ENCODE results near the gene SFXN5. TPM values are rescaled to one million over a fixed set of nuclear protein-coding genes. Genes with fewer than 3 reads are reported as not detected.

SFXN5 gene
- total and polyA plus RNA-seq, 11 donors = 6.0 to 12.5 (median 8.7) TPM

- WGBS, 4 donors = 51 to 58% (median 56%) methylated on average over 12 of the region's 12 CpGs
- ATAC-seq = no peak
- H3K27ac ChIP-seq = peak overlapping the region in 11 of 12 donors; percentile 46 to 96 (median 84)
- intact Hi-C loops (cut with DNase I) = loop anchor here in 1 of 10 donors (5.0 kb wide), 1 partner anchor 86 kb away; the partner anchor contains the start of gene SFXN5
- no peak overlapping the region for H3K4me3 ChIP-seq
- DNase-seq = peak in 2 of 5 donors; percentile 39 to 47
- peaks cover 0 to 18% (median 4%) of the 10 kb centered on the region in 9 donors for H3K36me3 ChIP-seq
- no peak for TF ChIP-seq POLR2A (IDR thresholded peaks at IDR 0.05)
- TF ChIP-seq CTCF (IDR thresholded peaks at IDR 0.05) = no peak
- H3K27me3 ChIP-seq = no peaks in the 10 kb centered on the region
- peaks cover 0 to 62% (median 39%) of the 10 kb centered on the region in 12 donors for H3K4me1 ChIP-seq
- H3K9me3 ChIP-seq = no peaks in the 10 kb centered on the region
These were observed 85.4 kb downstream of the SFXN5 start for GRCh38 chr2:72985891-72986683.

GRCh38 chr2:72985136-72985535 lies 86.4 kb downstream of the SFXN5 start:
- intact Hi-C loops (cut with DNase I) = loop anchor here in 1 of 10 donors (5.0 kb wide), 1 partner anchor 87 kb away; the partner anchor contains the start of gene SFXN5
- Histone ChIP-seq H3K4me3 (no peak overlapping the region), H3K4me1 (peaks cover 0 to 68% (median 41%) of the 10 kb centered on the region in 12 donors), H3K36me3 (peaks cover 0 to 18% (median 4%) of the 10 kb centered on the region in 9 donors), H3K27me3 (no peaks in the 10 kb centered on the region), H3K9me3 (no peaks in the 10 kb centered on the region), H3K27ac (peak overlapping the region in 11 of 12 donors; percentile 64 to 96 (median 84))
- no peak for ATAC-seq
- no peak for TF ChIP-seq CTCF (IDR thresholded peaks at IDR 0.05)
- TF ChIP-seq POLR2A (IDR thresholded peaks at IDR 0.05) = no peak
- peak in 1 of 5 donors; percentile 20 for DNase-seq
- 91 to 94% (median 92%) methylated on average over 4 to 5 of the region's 5 CpGs for WGBS, 4 donors

- peak; percentile 94 to 97 (median 96) for ATAC-seq
- TF ChIP-seq CTCF (IDR thresholded peaks at IDR 0.05) = no peak
- no peak for TF ChIP-seq POLR2A (IDR thresholded peaks at IDR 0.05)
- peaks cover 0 to 18% (median 4%) of the 10 kb centered on the region in 9 donors for H3K36me3 ChIP-seq
- no peaks in the 10 kb centered on the region for H3K9me3 ChIP-seq
- WGBS, 4 donors = 32 to 51% (median 46%) methylated on average over 5 to 7 of the region's 7 CpGs
- no peaks in the 10 kb centered on the region for H3K27me3 ChIP-seq
- intact Hi-C loops (cut with DNase I) = no loop called here
- H3K4me1 ChIP-seq = peaks cover 0 to 67% (median 39%) of the 10 kb centered on the region in 12 donors
- H3K27ac ChIP-seq = peak overlapping the region; percentile 27 to 96 (median 84)
- no peak overlapping the region for H3K4me3 ChIP-seq
- DNase-seq = peak; percentile 67 to 87 (median 75)
These were observed 87.3 kb downstream of the SFXN5 start for GRCh38 chr2:72984172-72984671.

Measured in heart left ventricle (tissue), 16 donors.